GM12872 (cell line): Measurements from ENCODE around the gene KLC1.

Source experiments
- CTCF ChIP-seq: IDR thresholded peaks from 3 replicates; pipeline ENCODE4 v1.5.1; 2011; ENCODE audit warnings: low read depth, mild to moderate bottlenecking, low read length, moderate library complexity; ENCODE audit not compliant: insufficient read depth

The KLC1 gene

DNA sequence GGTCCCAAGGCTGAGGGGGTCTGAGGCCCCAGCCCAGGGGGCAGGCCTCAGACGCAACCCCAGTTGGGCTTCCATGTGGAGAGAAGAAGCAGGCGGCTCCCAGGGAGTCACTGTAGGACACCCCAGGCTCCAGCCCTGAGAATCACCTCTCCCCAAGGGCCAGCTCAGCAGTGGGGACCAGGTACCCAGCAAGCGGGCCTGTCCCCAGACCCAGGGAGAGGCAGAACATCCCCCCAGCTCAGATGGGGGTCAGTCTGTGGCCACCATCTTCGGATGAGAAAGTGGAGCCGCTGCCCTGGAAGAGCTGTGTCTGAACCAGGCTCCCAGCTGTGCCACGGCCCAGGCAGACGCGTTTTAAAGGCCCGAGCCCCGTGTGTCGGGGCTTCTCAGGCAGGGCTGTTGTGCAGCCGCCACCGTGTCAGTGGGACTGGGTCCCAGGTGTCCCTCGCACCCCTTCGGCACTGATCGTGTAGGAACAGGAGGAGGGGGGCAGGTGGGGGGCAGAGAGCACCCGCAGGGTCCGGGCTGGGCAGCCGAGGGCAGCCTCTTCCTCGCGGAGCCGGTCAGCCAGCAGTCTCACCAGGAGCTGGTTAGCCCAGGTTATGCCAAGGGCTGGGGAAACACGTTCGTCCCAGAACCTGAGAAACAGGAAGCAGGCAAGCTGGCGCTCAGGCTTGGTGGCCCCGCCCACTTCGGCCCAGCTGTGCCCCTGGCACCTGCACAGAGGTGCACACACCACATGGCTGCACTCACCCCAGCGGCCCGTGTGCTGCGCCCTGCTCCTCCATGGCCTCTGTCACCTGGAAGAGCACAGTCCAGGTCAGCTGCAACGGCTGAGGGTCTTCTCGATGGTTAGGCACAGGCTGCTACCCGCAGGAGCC is 69.6 kb downstream of the KLC1 start:
- no peak for TF ChIP-seq CTCF

DNA sequence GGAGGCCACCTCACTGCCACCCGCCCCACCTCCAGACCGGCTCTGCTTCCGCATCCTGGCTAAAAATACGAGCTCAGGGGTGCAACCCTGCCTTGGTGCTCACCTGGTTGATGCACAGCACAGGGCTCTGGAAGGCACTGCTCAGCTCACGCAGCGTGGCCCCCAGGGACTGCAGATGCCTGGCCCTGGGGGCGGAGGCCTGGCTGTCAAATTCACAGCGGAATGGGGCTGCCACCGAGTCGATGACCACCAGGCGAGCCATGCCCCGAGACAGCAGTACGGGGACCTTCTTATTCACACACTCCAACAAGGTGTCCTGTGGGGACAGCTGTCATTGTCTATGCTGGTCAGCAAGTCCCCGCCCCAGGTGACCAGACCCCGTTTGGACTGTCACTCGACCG is 70.2 kb downstream of the KLC1 start:
- TF ChIP-seq CTCF: no peak

DNA sequence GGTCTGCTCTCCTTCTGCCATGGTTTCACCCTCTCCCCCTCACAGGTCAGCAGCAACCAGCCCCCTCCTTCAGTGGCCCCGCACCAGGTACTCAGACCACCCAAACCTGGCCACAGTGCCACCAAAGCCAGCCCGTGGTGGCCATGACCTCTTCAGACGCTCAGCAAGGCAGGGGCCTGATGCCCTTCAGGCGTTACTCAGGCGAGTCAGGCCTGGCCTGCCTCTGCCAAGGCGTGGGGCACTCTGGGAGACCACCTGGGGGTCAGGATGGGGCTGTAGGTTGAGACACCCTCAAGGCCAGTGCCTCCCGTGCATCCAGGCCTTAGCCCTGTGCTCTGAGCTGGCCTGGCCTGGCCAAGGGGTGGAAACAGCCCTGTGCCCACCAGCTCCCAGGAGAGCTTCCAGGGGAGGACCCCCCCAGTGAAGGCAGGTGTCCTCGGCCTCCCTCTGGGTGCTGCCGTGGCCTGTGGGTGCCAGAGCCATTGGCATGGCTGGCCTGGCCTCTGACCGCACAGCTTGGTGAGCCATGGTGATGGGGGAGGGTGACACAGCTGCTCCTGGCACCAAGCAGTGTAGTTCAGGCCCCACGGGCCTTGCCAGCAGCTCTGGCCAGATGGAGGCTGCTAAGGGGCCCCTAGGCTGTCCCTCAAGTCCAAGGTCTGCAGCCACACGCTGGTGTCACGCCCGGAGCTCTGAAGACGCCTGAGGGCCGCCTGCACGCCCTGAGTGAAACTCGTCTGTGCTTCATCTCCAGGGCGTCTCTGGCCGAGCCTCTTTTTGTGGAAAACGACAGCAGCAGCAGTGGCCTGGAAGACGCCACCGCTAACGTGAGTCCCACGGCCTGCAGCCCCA is 71.1 kb downstream of the KLC1 start:
- TF ChIP-seq CTCF: no peak

GRCh38 chr14:103700753-103701490 is 71.9 kb downstream of the KLC1 start:
- no peak for TF ChIP-seq CTCF

DNA sequence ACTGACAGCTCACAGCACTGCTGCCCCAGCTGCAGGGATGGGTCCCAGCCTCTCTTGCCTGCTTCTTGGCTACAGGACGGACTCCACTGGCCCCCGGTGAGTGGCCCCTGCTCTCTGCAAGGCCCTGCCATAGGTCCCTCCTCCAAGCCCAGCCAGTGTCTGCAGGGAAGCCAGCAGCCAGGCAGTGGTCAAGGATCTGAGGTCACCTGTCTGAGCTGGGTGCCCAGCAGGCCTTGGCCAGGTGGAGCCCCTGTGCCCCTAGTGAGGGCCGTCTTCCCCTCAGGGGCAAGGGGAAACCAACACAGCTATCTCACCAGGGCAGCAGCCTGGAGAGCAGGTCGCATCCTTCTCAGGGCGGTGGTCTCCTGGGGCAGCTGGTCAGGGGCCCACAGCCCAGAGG is 73.1 kb downstream of the KLC1 start:
- TF ChIP-seq CTCF: no peak

DNA sequence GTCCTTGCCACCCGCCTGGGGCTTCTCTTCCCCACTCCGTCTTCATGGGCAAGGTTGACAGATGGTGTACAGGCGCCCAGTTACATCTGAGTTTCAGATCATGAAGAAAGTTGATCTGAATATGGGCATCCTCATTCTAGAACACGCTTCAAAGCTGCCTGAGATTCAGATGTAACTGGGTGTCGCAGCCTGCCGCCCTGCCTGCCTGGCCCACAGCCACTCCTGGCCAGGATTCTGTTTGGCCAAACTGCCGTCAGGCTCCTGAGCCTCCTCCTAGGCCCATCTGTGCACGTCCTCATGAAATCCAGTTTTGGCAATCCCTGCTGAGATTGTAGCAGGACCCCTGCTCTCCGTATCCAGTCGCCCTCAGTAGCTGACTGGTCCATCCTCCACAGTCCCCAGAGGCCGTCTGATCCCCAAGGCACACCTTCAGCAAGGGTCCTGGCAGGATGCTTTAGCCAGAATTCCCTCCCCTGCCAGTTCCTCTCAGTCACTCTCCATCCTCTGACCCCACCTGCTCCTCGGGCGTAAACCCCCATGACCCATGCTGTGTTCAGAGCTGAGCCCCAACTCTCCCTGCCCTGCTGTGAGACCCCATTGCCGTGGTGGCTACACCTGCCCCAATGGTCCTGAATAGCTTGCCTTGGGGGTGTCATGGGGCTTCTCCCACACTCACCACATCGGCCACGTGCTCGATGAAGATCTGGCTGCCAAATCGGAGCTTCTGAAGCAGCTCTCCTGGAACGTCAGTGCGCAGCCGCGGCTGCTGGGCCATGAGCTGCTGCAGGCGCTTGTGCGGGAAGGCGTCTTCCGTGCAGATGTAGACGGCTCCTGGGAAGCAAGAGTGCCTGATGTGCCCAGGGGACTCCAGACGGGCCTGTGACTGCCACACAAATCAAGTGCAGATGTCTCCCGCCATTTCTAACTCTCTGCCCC is 73.8 kb downstream of the KLC1 start:
- TF ChIP-seq CTCF: no peak
